AG08396 (cell line): Measurements from ENCODE around the gene RSPH9.

Experiments
- DNase-seq: peaks from one replicate; pipeline ENCODE4 v3.0.0; 2012; ENCODE audit warnings: low spot score, mixed read lengths

RSPH9 gene

DNA sequence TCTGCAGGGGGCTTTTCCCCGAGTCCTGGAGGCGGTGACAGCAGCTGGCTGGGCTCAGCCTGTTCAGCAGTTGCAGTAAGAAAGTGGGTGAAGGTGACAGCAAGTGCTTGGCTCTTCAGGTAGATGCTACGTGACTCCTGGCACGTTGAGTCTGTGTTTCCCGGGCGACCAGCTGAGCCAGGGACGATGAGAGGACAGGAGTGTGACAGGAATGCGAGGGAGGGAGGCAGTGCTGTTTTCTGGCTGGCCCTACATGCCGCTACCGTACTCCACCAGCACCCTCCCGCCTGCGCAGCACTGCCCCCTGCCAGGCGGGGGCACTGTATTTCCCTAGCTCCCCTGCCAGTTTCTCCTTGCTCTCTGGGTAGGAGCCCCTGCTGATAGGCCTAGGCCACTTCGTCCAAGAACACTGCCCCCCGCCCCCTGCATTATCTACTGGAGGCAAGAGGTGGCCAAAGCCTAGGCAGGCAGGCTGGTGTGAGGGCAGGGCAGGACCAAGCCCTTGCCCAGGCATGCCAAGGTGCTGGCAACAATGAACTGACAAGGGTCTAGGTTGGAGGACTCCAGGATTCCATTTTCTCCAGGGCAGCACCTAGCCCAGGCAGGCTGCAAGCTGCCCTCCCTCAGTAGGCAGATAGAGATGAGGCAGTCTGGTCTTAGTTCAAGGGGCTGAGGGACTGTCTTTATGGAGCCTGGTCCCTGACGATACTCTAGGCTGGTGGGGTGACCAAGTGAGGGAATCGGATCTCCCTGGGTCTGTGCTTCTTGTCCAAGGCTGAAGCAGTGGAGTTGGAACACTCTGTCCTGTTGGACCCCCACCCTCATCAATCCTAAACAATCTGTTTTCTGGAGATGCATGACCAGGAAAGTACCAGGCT is 23.6 kb downstream of the RSPH9 start:
- DNase-seq: peak; percentile 62

DNA sequence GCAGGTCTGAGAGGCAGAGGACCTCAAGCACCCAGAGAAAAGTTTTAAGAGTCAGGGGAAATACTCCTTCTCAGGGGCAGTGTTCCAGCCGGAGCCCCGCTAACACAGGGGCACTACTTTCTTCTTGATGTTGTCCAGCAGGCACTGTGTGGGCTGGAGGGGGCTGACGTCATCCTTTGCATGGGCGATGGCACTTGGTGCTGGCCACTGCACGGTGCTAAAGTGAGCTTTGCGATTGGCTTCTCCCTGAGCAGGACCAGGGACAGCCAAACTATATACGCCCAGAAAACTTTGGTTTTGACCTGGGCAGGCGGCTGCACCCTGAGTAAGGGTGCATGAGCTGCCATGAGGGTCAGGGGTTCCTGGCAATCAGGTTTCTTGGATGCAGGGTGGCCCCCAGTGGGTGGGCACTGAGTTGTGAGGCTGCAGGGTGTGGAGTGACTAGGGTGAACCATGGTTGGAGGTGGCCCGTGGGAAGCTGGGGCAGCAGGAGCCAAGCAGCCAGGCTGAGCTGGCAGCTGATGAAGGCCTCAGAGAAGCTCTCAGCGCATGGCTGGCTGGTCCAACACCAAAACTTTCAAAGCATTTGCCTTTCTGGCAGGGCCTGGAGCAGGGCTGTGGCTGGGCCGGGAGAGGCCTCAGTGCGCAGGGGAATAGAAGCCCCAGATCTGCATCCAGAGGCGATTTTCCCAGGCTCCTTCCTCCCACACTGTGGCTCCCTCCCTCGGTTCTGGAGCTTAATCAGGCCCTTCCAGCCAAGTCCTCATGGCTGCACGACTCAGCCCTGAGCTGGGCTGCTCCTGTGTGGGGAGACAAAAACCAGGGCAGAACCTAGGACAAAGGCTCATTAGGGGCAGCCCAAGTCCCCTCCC is 24.4 kb downstream of the RSPH9 start:
- peak; percentile 83 for DNase-seq

DNA sequence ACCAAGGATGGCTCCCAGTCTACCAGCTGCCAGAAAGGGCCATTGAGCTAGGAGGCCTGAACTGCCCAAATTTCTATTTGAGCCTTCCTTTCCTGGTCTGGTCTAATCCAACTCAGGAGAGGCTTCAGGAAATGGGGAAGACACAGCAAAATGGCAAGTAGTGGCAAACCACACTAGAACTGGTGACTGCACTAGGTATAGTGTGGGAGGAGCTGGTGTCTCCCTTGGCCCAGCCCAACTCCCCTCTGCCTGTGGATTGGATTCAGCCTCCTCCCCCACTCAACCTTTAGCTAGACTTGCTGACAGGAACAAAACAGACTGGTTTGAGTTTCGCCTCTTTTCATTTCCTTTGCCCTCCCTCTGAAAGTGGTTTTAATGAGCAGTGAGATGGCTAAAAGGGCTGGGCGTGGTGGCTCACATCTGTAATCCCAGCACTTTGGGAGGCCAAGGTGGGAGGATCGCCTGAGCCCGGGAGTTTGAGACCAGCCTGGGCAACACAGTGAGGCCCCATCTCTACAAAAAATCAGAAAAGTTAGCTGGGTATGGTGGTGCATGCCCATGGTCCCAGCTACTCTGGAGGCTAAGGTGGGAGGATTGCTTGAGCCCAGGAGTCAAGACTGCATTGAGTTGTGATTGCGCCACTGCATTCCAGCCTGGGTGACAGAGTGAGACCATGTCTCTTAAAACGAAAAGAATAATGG is 25.2 kb downstream of the RSPH9 start:
- no peak for DNase-seq

DNA sequence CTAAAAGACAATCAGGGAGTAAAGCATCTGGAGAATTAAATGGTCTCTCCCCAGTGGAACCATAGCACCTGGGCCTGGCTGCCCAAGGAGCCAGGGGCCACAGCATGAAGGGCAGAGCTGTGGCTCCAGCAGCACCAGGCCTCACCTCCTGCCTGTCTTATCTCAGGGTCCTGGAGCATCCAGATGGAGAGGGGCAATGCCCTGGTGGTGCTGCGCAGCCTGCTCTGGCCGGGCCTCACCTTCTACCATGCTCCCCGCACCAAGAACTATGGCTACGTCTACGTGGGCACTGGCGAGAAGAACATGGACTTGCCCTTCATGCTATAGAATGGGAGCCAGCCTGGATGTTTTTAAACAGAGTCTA is 25.8 kb downstream of the RSPH9 start:
- DNase-seq: no peak

DNA sequence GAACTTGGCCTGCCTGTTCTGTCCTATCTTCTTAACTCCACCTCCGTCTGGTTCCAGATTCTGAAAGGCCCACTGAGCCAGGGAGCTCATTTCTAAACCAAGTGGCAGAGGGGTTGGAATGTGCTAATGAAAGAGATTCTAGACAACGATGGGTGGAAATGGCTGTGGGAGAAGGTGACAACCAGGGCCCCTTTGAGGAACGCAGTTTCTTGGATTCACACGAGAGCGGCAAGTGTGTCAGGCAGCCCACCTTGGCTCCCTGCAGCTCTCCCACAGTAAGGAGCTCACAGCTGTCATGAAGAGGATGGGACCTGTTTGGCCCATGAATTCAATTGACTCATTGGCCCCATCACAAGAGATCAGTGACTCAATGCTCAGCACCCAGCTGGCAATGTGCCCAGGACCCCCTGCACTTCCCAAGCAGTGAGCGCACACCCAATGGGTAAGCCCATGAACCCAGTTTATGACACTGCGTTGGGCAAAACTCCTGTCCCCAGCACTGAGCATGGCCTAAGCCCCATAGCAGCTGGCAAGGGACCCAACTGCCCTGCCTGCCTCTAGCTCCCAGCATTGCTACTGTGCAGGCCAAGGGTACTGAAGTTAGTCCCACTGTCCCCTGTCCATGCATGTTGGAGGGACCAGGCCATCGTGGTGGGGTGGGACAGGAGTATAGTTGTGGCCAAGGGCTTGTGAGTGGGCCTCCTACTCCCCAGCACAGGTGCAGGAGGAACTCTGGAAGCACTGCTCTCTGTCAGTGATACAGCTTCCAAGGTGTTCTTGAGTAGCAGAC is 26.4 kb downstream of the RSPH9 start:
- no peak for DNase-seq

DNA sequence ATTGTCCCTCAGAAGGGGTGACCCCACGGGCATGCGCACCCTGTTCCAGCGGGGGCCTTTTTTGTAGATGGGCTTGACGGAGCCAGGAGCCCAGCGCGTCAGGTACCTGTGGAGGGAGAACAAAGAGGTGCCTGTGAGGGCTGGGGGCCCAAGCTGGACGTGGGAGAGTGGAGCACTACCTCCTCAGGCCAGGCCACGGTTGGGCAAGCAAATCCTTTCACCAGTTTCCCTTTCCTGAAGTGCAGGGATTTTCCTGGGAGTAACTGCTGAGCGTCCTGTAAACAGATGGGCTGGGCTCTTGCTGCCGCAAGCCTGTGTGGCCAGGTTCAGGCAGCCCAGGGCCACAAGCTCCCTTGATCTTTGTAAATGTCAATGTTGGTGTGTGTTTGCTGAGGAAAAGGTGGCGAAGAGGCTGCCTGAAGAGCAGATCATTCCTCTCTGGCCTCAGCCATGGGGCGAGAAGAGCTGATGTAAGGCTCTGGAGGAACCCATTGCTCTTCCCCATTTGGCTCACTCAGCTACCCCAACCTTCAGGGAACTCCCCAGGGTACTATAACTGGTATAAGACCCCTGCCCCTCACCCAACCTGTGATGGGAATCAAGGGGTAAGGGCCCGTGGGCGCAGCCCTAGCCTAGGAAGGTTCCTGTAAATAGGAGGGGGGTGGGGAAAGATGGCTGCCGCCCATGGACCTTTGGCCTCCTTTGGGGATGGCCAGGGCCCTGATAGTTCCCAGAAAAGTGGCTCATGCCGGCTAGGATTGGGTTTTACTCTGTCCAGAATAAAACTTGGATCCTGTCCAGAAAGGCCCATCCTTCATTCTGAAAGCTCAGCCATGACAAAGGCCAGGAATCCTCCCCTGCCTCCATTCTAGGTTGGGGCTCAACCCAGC is 27.2 kb downstream of the RSPH9 start:
- DNase-seq: no peak

DNA sequence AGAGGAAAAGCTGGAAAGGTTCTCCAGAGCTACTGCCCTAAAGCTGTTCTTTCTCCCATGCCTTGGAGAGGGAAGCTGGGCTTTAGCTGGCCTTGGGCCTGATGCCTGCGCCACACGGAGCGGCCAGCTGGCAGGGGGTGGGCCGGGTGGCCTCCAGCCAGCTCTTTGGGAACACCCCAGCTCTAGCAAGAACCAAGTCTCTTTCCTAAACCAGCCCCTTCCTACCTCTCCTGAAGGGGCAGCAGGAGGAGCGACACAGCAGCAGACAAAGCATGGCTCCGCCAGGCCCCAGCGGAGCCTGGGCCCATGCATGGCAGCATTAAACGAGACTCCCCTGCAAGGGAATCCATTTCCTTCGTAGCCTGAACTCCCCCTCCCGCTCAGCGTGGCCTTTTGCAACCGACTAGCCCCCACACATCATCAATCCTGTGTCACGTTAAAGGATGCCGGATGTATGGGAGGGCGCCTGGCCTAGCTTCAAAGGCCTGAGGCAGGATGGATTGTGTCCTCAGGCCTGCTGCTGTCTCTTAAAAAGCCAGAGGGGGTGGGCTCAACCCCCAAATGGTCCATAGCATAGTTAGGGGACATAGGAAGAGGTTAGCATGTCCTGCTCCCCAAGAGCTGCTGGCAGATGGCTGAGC is 28.7 kb downstream of the RSPH9 start:
- no peak for DNase-seq

DNA sequence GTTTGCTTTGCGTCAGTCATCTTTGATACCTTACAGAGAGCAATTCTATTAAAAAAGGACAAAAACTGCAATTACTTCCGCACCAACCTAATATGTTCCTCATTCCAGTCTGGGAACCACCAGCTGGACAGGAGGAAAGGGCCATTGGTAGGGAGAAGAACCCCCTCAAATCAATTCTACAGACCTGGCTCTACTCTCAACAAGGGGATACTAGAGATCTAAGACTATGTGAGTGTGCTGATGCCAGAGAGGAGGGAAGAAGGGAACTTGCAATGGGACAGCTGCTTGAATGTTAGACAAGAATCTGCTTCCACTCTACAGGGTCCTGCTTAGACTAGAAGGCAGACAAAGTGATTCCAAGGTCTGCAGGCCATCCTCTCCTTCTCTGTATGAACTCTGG is 29.5 kb downstream of the RSPH9 start:
- no peak for DNase-seq

DNA sequence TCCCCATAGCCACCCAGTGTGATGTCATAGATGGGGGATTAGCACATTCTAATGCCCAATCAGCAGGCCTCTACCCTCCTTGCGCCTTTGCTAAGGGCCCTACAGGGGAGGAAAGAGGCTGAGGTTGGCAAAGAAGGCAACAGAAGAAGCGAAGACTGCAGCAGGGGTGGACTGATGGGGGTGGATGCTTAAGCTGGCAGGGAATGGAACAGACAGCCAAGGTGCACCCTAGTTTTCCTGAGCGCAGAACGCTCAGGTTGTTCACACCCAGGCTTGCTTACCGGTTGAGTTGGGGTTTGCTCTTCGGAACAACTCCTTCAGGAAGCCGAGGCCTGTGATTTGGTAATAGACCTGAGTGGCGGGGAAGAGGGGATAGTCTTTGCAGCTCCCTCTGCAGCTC is 30.1 kb downstream of the RSPH9 start:
- no peak for DNase-seq

DNA sequence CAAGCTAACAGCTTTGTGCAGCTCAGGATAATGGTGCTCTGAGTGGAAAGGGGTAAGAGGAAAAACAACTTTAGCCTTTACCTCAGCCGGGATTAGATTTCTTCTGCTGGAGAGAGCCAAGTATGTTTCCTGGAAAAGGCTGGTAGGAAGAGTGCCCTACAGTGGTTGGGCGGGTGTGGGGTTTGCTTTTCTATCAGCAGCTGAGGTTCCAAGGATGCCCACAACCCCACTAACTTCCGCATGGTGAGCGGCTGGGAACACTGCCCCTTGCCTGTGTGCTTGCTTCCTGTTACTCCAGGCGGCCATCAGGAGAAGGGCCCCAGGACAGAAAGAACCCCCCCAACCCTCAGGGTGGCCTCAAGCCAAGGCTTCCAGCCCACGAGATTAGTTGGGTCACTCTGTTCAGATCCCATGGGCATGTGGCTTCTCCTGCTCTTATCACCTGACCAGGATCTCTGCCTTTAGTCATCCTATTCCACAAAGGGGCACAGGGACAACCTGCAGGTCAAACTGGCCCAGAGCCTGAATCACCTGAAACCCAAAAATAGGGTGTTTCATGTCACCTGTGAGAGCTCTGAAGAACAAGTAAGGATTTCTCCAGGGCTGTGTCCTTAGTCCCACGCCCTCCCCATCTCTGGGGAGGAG is 32.2 kb downstream of the RSPH9 start:
- no peak for DNase-seq

DNA sequence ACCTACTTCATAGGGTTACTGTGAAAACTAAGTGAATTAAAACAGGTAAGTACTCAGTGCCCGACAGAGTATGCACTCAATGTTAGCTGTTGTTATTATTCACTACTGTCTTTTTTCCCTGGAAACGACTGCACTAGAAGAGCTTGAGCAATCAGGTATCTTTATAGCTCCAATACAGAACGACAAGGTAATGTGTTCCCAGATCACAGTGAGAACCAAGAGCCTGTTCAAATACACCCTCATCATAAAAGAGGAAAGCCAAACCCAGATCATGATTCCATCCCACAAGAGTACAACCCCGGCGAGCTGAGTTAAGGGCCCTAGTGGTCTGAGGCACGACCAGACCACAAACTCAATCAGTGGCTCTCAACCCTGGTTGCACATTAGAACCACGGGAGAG is 32.9 kb downstream of the RSPH9 start:
- DNase-seq: no peak

DNA sequence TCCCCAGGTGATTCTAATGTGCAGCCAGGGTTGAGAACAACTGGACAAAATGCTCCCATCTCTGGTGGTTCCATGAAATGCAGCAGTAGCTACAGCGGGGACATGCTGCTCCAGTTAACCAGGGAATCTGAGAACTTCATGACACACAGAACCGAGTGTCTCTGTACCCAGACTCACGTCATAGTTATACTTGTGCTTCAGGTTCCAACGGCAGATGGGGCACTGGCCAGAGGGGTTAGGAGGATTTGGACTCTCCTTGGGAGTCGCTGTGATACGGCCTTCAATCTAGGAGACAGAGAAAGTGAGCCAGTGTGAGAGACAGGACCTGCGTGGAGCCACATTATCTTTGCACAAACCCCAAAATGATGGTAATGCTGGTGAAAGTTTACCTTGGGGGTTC is 33.5 kb downstream of the RSPH9 start:
- no peak for DNase-seq

DNA sequence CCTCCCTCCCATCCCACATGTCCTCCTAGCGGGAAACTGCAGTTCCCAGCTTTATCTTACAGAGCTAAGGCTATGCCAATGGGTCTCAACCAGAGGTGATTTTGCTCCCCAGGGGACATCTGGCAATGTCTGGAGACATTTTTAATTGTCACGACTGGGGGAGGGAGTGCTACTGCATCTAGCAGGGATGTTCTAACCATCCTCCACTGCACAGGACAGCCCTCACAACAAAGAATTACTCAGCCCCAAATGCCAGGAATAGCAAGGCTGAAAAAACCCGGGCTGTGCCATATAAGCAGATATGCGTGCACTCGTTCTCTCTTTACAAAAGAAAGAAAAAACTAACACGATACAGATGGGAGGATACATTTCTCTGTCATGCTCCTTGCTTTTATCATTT is 34.2 kb downstream of the RSPH9 start:
- DNase-seq: no peak

DNA sequence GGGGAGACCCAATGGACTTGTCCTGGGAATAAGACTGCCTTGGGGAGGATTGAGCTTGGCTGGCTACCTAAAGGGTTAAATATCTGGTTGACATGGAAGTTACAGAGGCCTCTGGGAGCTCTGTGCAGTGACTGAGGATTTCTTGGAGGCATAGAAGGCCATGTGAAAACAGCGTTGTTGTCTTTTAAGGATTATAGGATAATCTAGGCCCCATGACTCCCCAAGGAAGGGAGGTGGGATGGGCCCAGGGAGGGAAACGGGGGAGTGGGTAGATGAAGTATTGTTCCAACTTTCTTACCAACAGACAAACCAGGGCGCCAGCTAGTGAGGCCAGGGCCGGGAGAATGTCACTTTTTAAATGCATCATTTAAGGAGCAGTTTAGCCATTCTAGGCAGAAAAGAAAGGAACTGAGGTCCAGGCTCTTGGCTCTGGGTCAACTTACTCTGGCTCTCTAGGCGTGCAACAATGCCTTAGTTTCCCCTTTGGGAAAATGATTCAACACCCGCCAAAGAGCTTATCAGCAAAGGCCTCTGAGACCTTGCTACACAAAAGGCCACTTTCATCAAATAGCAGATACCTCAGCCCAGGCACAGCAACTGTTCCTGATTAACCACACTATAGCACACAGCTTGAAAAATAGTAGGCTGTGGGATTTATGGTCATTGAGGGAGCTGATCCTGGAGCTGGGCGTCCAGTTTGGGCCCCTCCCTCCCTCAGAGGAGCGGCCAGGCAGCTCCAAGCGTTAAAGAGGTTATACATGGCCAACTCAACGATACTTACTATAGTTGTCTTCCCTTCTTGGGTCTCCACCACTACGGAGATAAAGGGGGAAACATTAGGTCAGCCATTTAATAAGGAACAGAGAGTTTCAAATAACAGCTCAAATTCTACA is 35.7 kb downstream of the RSPH9 start:
- DNase-seq: no peak

DNA sequence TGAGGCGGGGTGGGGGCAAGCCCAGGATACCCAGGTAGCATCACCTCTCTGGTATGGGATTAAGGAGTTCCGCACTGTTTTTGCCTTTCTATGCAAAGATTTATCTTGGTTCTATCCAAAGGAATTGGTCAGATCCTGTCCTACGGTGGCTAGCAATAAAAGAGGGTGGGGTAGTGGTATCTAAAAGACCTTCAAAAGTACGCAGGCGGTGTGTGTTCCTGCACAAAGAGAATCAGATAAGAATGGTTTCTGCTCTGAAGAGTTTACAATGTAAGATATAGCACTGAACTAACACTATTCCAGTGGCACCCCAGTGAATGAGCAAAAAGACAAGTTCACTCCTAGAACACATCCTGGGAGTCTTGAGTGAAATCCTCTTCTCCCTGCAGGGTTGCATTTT is 36.5 kb downstream of the RSPH9 start:
- DNase-seq: no peak

DNA sequence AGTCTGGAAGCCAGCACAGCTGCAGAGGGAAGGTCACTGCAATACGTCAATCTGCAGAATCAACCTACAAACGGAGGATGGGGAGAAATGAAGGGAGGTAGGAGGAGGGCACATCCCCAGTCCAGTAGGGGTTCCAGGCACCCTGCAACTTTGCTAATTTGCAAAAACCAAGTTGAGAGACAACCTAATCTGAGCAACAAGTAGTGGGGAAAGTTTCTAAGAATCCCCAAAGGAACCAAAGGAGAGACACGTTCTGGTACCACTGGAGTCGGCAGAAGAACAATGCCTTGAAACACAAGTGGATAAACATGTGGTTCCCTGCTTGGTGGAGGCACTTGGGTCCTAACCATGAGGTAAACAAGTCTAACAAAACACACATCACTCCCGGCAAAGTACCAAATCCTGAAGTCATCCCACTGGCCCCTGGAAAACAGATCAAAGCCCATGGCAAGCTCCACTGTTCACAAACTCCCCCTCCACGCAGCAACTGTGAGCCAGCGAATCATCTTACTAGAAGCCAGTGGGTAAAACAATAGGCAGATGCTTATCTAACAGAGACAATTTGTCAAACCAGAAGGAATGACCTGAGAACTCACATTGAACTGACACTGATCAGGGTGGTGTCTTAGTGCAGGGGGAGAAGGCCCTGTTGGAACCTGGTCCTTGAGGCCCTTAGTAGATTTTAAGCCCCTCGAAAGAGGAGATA is 38.0 kb downstream of the RSPH9 start:
- DNase-seq: no peak

DNA sequence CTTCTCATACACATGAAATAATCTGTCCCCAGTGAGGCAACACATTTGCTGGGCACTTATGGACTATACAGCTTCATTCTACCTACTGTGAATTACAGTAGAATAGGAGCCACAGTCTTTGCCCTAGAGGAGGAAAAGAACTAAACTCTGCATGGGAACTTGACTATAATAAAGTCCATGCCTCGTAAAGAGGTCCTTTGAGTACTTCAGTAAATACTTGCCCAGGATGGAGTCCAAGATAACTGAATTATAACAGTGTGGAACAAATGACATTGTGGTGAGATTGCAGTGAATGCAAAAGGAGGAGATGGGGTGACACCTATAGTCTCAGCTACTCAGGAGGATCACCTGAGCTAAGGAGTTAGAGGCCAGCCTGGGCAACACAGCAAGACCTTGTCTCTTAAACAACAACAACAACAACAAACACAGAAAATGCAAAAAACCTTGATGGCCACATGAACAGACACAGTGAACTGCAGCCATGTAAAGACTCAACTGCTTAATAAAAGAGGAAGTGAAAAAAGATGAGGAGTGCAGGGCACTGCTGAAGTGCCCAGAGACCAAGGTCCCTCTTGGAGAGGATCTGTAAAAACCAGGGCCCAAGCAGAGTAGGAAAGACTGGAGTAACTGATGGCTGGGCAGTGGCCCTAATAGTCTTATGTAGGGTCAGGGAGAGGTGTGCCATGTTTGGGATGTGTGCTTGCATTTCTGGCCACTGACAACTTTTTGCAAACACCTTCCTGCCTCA is 39.0 kb downstream of the RSPH9 start:
- no peak for DNase-seq

DNA sequence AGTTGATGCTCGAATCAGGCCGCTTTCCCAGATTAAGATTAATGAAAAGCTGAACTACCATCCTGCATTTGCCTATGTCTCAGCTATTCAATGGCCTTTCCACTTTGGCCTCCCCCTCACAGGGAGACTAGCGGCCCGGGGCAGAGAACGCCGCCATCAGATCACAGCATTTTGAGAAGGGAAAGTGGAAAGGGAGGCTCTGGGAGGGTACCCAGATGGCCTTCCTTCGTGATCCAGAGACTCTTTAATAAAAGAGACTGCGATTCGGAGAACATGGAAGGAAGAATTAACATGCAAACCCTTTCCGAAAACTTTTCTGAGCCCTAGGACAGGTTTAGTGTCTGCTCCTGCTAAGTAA is 42.2 kb downstream of the RSPH9 start:
- no peak for DNase-seq
